Loucy (cell line): ENCODE results near the gene TMBIM6.

ENCODE experiments used
- H2AFZ ChIP-seq: fragments of 200-600 bp; sonication (generic); 2 replicates; pipeline ENCODE4 v1.6.0; 2016; ENCODE audit warnings: antibody characterized with exemption, mild to moderate bottlenecking, low read length, moderate library complexity
- H3F3A ChIP-seq: fragments of 200-600 bp; 2 replicates; pipeline ENCODE4 v1.6.0; 2016; ENCODE audit warnings: antibody characterized with exemption, low read depth, mild to moderate bottlenecking
- H3K27me3 ChIP-seq: fragments of 200-600 bp; sonication (generic); 2 replicates; pipeline ENCODE4 v1.6.1; 2014; ENCODE audit warnings: low read length, mild to moderate bottlenecking; ENCODE audit not compliant: insufficient read depth, poor library complexity, severe bottlenecking
- H3K36me3 ChIP-seq: fragments of 200-600 bp; sonication (generic); 2 replicates; pipeline ENCODE4 v1.6.1; 2016; ENCODE audit warnings: low read length; ENCODE audit not compliant: insufficient read depth
- H3K4me1 ChIP-seq: fragments of 200-600 bp; sonication (generic); 2 replicates; pipeline ENCODE4 v1.5.1; 2014; ENCODE audit warnings: low read length, mild to moderate bottlenecking; ENCODE audit not compliant: insufficient read depth, poor library complexity, severe bottlenecking
- H3K4me2 ChIP-seq: fragments of 200-600 bp; sonication (generic); 2 replicates; pipeline ENCODE4 v1.6.0; 2014; ENCODE audit warnings: antibody characterized with exemption, low read length, low read depth, mild to moderate bottlenecking; ENCODE audit not compliant: poor library complexity, severe bottlenecking
- H3K4me3 ChIP-seq: fragments of 200-600 bp; sonication (generic); 2 replicates; pipeline ENCODE4 v1.5.1; 2014; ENCODE audit warnings: low read length, mild to moderate bottlenecking, mixed read lengths; ENCODE audit not compliant: poor library complexity, severe bottlenecking
- H3K79me2 ChIP-seq: fragments of 200-600 bp; sonication (generic); 2 replicates; pipeline ENCODE4 v1.6.1; 2014; ENCODE audit warnings: low read length; ENCODE audit not compliant: insufficient read depth
- H3K9ac ChIP-seq: fragments of 200-600 bp; sonication (generic); 2 replicates; pipeline ENCODE4 v1.6.0; 2014; ENCODE audit warnings: mild to moderate bottlenecking, low read depth, low read length, moderate library complexity; ENCODE audit not compliant: poor library complexity, severe bottlenecking
- H3K9me2 ChIP-seq: fragments of 200-600 bp; sonication (generic); replicated peaks from 2 replicates; pipeline ENCODE4 v1.6.1; 2016; ENCODE audit warnings: low read depth, low read length, mixed read lengths
- H3K9me3 ChIP-seq: fragments of 200-600 bp; sonication (generic); 2 replicates; pipeline ENCODE4 v1.6.1; 2014; ENCODE audit warnings: mild to moderate bottlenecking, antibody characterized with exemption, low read length, low read depth; ENCODE audit not compliant: insufficient read depth
- H4K20me1 ChIP-seq: fragments of 200-600 bp; sonication (generic); 2 replicates; pipeline ENCODE4 v1.6.0; 2014; ENCODE audit warnings: antibody characterized with exemption, low read length, mild to moderate bottlenecking; ENCODE audit not compliant: insufficient read depth, poor library complexity, severe bottlenecking
- EZH2phosphoT487 ChIP-seq: fragments of 200-600 bp; IDR thresholded peaks from 2 replicates; pipeline ENCODE4 v1.6.1; 2018; ENCODE audit warnings: antibody characterized with exemption, mild to moderate bottlenecking, moderate library complexity, borderline replicate concordance
- TF ChIP-seq, protein P1 (sequence below): fragments of 200-600 bp; sonication (generic); conservative IDR thresholded peaks from 2 replicates; pipeline ENCODE4 v1.5.1; 2014; ENCODE audit warnings: mild to moderate bottlenecking, antibody characterized with exemption, low read length

Gene TMBIM6

DNA sequence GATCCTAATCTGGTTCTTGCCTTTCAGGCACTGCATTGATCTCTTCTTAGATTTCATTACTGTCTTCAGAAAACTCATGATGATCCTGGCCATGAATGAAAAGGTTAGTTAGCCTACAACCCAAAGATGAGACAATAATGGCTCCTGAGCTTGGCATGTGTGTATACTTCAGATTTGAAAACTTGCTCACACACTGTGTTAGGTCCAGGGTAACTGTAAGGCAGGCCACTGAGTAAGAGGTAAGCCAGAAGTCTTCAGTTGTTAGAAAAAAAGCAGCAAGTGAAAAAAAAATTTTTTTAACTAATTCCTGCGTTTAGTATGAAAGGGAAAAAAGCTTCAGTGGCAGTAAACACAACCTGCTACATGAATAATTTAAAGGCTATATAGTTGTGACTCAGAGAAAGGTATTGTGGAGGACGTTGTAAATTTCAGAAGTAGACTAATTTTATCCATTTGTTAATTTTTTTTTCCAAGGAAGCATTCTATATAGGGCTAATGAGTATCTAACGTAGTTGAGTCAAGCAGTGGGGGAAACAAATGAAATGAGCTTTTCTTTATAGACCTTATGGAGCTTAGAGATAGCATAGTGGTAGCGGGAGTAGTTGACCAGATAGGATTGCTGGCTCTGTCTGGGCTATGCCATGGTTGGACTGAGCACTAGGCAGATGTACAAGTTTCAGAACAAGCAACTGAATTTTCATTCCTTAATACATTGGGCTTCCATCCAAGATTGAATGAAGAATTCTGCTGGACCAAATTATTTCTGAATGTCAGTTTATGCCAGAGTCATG, 20.5 kb downstream of the TMBIM6 start:
- H3F3A ChIP-seq: peaks cover 37% of the 10 kb centered on the region
- H3K9ac ChIP-seq: peak overlapping the region; percentile 6
- H4K20me1 ChIP-seq: peaks cover 40% of the 10 kb centered on the region
- no peak overlapping the region for H2AFZ ChIP-seq
- H3K79me2 ChIP-seq: peaks cover 8% of the 10 kb centered on the region
- TF ChIP-seq, protein P1, sequence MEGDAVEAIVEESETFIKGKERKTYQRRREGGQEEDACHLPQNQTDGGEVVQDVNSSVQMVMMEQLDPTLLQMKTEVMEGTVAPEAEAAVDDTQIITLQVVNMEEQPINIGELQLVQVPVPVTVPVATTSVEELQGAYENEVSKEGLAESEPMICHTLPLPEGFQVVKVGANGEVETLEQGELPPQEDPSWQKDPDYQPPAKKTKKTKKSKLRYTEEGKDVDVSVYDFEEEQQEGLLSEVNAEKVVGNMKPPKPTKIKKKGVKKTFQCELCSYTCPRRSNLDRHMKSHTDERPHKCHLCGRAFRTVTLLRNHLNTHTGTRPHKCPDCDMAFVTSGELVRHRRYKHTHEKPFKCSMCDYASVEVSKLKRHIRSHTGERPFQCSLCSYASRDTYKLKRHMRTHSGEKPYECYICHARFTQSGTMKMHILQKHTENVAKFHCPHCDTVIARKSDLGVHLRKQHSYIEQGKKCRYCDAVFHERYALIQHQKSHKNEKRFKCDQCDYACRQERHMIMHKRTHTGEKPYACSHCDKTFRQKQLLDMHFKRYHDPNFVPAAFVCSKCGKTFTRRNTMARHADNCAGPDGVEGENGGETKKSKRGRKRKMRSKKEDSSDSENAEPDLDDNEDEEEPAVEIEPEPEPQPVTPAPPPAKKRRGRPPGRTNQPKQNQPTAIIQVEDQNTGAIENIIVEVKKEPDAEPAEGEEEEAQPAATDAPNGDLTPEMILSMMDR: no peak
- no peak for TF ChIP-seq EZH2phosphoT487
- no peaks in the 10 kb centered on the region for H3K9me3 ChIP-seq
- peaks cover 44% of the 10 kb centered on the region for H3K4me1 ChIP-seq
- H3K4me2 ChIP-seq: peak overlapping the region; percentile 72
- H3K4me3 ChIP-seq: peak overlapping the region; percentile 31
- no peaks in the 10 kb centered on the region for H3K27me3 ChIP-seq
- peaks cover 74% of the 10 kb centered on the region for H3K36me3 ChIP-seq
- no peaks in the 10 kb centered on the region for H3K9me2 ChIP-seq

- Histone ChIP-seq H3K36me3 (peaks cover 68% of the 10 kb centered on the region), H3K4me2 (peak overlapping the region; percentile 72)
Measured at GRCh38 chr12:49762468-49762847, 21.1 kb downstream of the TMBIM6 start.

GRCh38 chr12:49763006-49763591, 21.7 kb downstream of the TMBIM6 start:
- no peaks in the 10 kb centered on the region for H3K27me3 ChIP-seq
- peaks cover 37% of the 10 kb centered on the region for H3F3A ChIP-seq
- no peak for TF ChIP-seq EZH2phosphoT487
- TF ChIP-seq, protein P1: peak; percentile 97
- peaks cover 44% of the 10 kb centered on the region for H3K4me1 ChIP-seq
- H3K9me2 ChIP-seq: no peaks in the 10 kb centered on the region
- H3K9ac ChIP-seq: peak overlapping the region; percentile 63
- H3K9me3 ChIP-seq: no peaks in the 10 kb centered on the region
- H4K20me1 ChIP-seq: peaks cover 29% of the 10 kb centered on the region
- peak overlapping the region; percentile 72 for H3K4me2 ChIP-seq
- H3K4me3 ChIP-seq: peak overlapping the region; percentile 43
- peaks cover 62% of the 10 kb centered on the region for H3K36me3 ChIP-seq
- no peak overlapping the region for H2AFZ ChIP-seq
- peaks cover 8% of the 10 kb centered on the region for H3K79me2 ChIP-seq

More at GRCh38 chr12:49762468-49762847, 21.1 kb downstream of the TMBIM6 start:
- H3F3A ChIP-seq: peaks cover 37% of the 10 kb centered on the region
- H3K79me2 ChIP-seq: peaks cover 8% of the 10 kb centered on the region
- H3K9me2 ChIP-seq: no peaks in the 10 kb centered on the region
- TF ChIP-seq, protein P1: no peak
- TF ChIP-seq EZH2phosphoT487: no peak
- H3K9me3 ChIP-seq: no peaks in the 10 kb centered on the region
- H2AFZ ChIP-seq: no peak overlapping the region
- H3K9ac ChIP-seq: peak overlapping the region; percentile 6
- H3K4me1 ChIP-seq: peaks cover 44% of the 10 kb centered on the region
- no peaks in the 10 kb centered on the region for H3K27me3 ChIP-seq
- H4K20me1 ChIP-seq: peaks cover 35% of the 10 kb centered on the region
- H3K4me3 ChIP-seq: peak overlapping the region; percentile 31
